Bronchial epithelial cell (primary cell): ENCODE measurements around the gene TEX38. TPM values are rescaled to one million over a fixed set of nuclear protein-coding genes. Genes with fewer than 3 reads are reported as not detected.

Source experiments
- DNase-seq: peaks from one replicate; pipeline ENCODE4 v3.0.0-alpha.2; 2010; ENCODE audit warnings: low read depth
- FAIRE-seq: peaks from 2 replicates; lab custom pipeline; 2011; peaks lifted over from hg19 to GRCh38; lab: Jason Lieb, UNC
- H3K27me3 ChIP-seq: 2 replicates; pipeline ENCODE4 v1.5.1; 2011; ENCODE audit warnings: low read length; ENCODE audit not compliant: control insufficient read depth, insufficient read depth
- H3K36me3 ChIP-seq: 2 replicates; pipeline ENCODE4 v1.5.1; 2011; ENCODE audit warnings: low read length; ENCODE audit not compliant: control insufficient read depth, insufficient read depth
- H3K4me3 ChIP-seq: 2 replicates; pipeline ENCODE4 v1.5.1; 2011; ENCODE audit warnings: mild to moderate bottlenecking, low read depth, low read length, control low read depth
- total RNA-seq: library from RNA; depleted of rRNA; stranded (reverse); fragments of >200 nt; gene quantifications from 2 replicates; pipeline ENCODE4 v1.2.1, GENCODE V29; 2014
- TF ChIP-seq, protein P1 (sequence below): IDR thresholded peaks from 2 replicates; pipeline ENCODE4 v1.5.1; 2011; ENCODE audit warnings: mild to moderate bottlenecking, moderate library complexity, low read length, control low read depth, inconsistent platforms; ENCODE audit not compliant: insufficient read depth, severe bottlenecking

TEX38 gene
- total RNA-seq, 1 donor from 2014 or later = not detected

GRCh38 chr1:46687093-46687659, 15.5 kb downstream of the TEX38 start:
- Histone ChIP-seq H3K4me3 (no peak overlapping the region), H3K36me3 (peaks cover 30% of the 10 kb centered on the region), H3K27me3 (no peaks in the 10 kb centered on the region)
- TF ChIP-seq, protein P1, sequence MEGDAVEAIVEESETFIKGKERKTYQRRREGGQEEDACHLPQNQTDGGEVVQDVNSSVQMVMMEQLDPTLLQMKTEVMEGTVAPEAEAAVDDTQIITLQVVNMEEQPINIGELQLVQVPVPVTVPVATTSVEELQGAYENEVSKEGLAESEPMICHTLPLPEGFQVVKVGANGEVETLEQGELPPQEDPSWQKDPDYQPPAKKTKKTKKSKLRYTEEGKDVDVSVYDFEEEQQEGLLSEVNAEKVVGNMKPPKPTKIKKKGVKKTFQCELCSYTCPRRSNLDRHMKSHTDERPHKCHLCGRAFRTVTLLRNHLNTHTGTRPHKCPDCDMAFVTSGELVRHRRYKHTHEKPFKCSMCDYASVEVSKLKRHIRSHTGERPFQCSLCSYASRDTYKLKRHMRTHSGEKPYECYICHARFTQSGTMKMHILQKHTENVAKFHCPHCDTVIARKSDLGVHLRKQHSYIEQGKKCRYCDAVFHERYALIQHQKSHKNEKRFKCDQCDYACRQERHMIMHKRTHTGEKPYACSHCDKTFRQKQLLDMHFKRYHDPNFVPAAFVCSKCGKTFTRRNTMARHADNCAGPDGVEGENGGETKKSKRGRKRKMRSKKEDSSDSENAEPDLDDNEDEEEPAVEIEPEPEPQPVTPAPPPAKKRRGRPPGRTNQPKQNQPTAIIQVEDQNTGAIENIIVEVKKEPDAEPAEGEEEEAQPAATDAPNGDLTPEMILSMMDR = no peak
- no peak for FAIRE-seq
- DNase-seq = peak; percentile 25

- no peak overlapping the region for H3K4me3 ChIP-seq
- TF ChIP-seq, protein P1 = no peak
- DNase-seq (no peak), FAIRE-seq (peak; percentile 62)
- no peaks in the 10 kb centered on the region for H3K27me3 ChIP-seq
- peaks cover 28% of the 10 kb centered on the region for H3K36me3 ChIP-seq
Measured at GRCh38 chr1:46687921-46688509, 16.4 kb downstream of the TEX38 start.

DNA sequence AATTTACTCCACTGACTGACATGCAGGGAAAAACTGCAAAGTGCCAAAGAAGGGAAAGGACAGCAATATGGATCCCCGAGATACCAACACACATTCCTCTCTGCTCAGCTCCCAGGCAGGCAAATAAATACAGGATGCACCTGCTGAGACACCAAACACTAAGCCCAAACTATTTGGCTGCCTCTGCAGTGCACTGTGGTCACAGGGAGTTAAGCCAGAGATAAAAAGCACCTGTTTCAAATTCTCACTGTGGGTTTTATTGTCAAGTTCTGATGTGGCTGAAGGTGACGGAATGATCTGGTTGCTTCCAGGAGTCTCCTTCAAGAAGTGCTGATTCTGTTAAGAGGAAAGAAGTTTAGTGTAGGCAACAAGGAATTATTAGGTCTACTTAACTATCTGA, 17.7 kb downstream of the TEX38 start:
- H3K27me3 ChIP-seq = no peaks in the 10 kb centered on the region
- DNase-seq (no peak), FAIRE-seq (no peak)
- TF ChIP-seq, protein P1 = no peak
- H3K4me3 ChIP-seq = no peak overlapping the region
- H3K36me3 ChIP-seq = peaks cover 22% of the 10 kb centered on the region

- Histone ChIP-seq H3K36me3 (peaks cover 19% of the 10 kb centered on the region), H3K4me3 (no peak overlapping the region), H3K27me3 (no peaks in the 10 kb centered on the region)
- no peak for FAIRE-seq
- TF ChIP-seq, protein P1 = no peak
- DNase-seq = no peak
Measured at GRCh38 chr1:46689897-46690296, 18.2 kb downstream of the TEX38 start.

DNA sequence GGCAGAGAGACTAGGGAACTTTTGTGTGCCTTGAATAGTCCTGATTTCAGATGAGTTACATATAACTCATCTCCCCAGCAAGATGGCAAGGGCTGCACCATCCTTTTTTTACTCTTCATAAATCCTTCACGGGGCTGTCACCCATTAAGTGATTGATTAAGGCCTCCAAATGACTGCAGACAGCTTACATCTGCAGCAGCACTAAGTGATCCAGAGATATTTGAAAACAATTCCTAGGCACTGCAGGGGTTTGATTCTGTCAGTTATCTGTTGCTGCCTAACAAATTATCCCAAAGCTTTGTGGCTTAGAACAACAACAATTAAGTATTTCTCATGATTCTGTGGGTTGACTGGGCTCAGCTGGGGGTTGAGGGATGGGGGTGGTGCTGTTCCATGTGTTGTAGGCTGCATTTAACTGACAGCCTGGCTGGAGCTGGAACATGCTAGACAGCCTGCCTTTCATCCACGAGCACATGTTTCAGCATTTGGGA, 19.3 kb downstream of the TEX38 start:
- peaks cover 25% of the 10 kb centered on the region for H3K36me3 ChIP-seq
- no peak for FAIRE-seq

More for the DNA sequence above, 19.3 kb downstream of the TEX38 start:
- DNase-seq = no peak
- Histone ChIP-seq H3K4me3 (no peak overlapping the region), H3K27me3 (no peaks in the 10 kb centered on the region)
- TF ChIP-seq, protein P1 = no peak
